ENCODE data around the gene SH3BP5. TPM values are rescaled to one million over a fixed set of nuclear protein-coding genes. Genes with fewer than 3 reads are reported as not detected.

The SH3BP5 gene
- total RNA-seq, 2 experiments from 2014 or later, result 39.0 to 40.9 TPM

DNA sequence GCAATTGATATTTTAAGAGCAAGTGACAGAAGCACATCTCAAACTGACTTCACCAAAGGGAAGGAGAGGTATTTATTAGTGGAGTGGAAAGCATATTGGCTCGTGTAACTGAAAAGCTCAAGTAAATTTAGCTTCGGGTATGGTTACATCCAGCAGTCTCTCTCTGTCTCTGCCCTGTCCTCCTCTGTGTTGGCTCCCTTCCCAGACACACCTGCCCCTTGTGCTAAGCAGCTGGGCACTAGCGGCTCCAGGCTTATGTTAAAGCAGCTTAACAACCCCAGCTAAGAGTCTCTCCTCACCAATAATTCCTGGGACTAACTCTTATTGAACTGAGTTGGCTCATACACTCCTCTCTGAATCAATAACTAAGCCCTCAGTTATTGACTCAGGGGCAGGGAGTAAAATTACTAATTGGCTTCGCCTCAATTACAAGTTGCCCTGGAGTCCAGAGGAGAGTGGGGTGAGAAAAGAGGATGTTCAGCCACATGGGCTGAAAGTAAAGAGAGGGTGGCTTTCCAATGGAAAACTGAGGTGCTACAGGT is 12.8 kb upstream of the SH3BP5 start:
- DNase-seq, result no peak
- no peak overlapping the region for H3K27ac Mint-ChIP-seq
- H3K4me1 Mint-ChIP-seq, result peaks cover 34% of the 10 kb centered on the region
- peaks cover 21% of the 10 kb centered on the region for H3K36me3 Mint-ChIP-seq (ENCODE audit: low read depth)
- H3K4me3 Mint-ChIP-seq, result no peak overlapping the region
- CTCF ChIA-PET, result interaction anchor here (0.5 to 5.5 kb wide), 6 partner anchors 9 to 86 kb away, joined by 3 to 36 read pairs (median 4); partner anchors contain the start of gene SH3BP5
- H3K9me3 Mint-ChIP-seq, result peaks cover 9% of the 10 kb centered on the region
- POLR2A ChIA-PET, result interaction anchor here (1.3 to 5.0 kb wide), 3 partner anchors 11 to 75 kb away, joined by 3 to 31 read pairs (median 4); partner anchors contain the start of gene SH3BP5
- H3K27me3 Mint-ChIP-seq, result peaks cover 8% of the 10 kb centered on the region

DNA sequence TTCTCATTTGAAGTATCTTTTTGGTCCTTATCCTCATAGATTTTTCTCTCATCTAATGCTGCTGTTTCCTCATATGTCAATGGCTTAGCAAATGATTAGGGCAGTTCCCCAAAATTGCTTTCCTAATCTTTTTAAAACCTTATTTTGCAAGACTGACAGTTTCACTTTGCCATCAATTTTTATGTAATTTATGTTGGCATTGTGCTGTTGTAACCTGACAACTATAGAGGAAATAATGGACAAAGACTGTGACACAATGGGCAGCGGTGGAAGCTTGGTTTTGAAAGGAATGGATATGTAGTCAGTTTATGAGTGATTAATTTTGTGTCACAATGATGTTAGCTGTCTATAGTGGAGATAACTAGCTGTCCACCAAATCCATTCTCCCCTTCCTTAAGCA is 10.6 kb upstream of the SH3BP5 start:
- Mint-ChIP-seq H3K27me3 (peaks cover 8% of the 10 kb centered on the region), H3K4me3 (no peak overlapping the region), H3K36me3 (ENCODE audit: low read depth) (peaks cover 11% of the 10 kb centered on the region), H3K9me3 (peaks cover 3% of the 10 kb centered on the region), H3K27ac (no peak overlapping the region), H3K4me1 (peaks cover 35% of the 10 kb centered on the region)
- DNase-seq, result no peak
- CTCF ChIA-PET, result interaction anchor here (0.6 to 1.5 kb wide), 5 partner anchors 10 to 75 kb away, joined by 3 to 12 read pairs (median 3); partner anchors contain the start of gene SH3BP5
- POLR2A ChIA-PET, result interaction anchor here (1.5 kb wide), 1 partner anchor 11 kb away, joined by 3 read pairs; the partner anchor contains the start of gene SH3BP5

DNA sequence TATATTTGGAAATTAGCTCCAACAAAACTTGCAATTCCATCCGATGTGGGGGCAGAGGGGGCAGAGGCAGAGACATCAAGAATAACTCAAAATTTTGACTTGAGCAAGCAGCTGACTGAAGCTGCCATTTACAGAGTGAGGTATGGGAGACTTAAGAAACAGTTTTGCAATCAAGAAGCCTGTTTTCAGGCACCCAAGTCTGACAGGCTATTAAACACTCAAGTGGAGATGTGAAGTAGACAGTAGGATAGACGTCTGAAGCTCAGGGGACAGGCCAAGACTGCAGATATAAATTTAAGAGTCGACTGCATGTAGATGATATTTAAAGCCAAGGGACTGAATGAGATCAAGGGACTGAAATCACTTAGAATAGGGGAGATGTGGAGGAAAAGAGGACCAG is 9.9 kb upstream of the SH3BP5 start:
- peaks cover 8% of the 10 kb centered on the region for H3K27me3 Mint-ChIP-seq
- no peak overlapping the region for H3K4me3 Mint-ChIP-seq
- no peak for DNase-seq
- peaks cover 3% of the 10 kb centered on the region for H3K9me3 Mint-ChIP-seq
- no peak overlapping the region for H3K27ac Mint-ChIP-seq
- ChIA-PET POLR2A (interaction anchor here (1.5 kb wide), 1 partner anchor 10 kb away, joined by 3 read pairs; the partner anchor contains the start of gene SH3BP5), CTCF (interaction anchor here (0.8 to 1.5 kb wide), 5 partner anchors 9 to 75 kb away, joined by 3 to 12 read pairs (median 3); partner anchors contain the start of gene SH3BP5)
- peaks cover 28% of the 10 kb centered on the region for H3K4me1 Mint-ChIP-seq
- H3K36me3 Mint-ChIP-seq (ENCODE audit: low read depth), result peaks cover 7% of the 10 kb centered on the region

DNA sequence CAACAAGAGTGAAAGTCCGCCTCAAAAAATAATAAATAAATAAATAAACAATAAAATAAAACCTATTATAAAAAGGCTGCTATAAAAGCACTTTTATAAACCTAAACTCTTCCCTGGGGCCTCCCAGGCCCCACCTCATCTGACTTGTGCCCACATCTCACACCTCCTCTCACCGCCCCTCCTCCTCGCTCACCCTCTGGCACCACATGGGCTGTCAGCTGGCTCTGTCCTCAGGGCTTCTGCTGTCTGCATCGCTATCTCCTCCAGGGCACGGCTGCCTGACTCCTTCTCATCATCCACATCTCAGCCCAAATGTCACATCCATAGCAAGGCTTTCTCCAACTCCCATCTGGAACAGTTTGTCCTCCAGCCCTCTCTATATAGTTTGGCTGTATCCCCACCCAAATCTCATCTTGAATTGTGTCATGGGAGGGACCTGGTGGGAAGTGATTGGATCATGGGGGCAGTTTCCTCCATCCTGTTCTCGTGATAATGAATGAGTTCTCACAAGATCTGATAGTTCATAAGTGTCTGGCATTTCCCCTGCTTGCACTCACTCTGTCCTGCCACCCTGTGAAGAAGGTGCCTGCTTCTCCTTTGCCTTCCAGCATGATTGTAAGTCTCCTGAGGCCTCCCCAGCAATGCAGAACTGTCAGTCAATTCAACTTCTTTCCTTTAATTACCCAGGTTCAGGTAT is 8.8 kb upstream of the SH3BP5 start:
- Mint-ChIP-seq H3K27me3 (peaks cover 8% of the 10 kb centered on the region), H3K27ac (no peak overlapping the region), H3K36me3 (ENCODE audit: low read depth) (peaks cover 4% of the 10 kb centered on the region), H3K9me3 (peaks cover 3% of the 10 kb centered on the region), H3K4me1 (peaks cover 18% of the 10 kb centered on the region), H3K4me3 (no peak overlapping the region)
- no peak for DNase-seq
- CTCF ChIA-PET, result interaction anchor here (1.0 kb wide), 1 partner anchor 21 kb away, joined by 3 read pairs; no protein-coding TSS in a partner anchor
- POLR2A ChIA-PET, result no interaction called here

DNA sequence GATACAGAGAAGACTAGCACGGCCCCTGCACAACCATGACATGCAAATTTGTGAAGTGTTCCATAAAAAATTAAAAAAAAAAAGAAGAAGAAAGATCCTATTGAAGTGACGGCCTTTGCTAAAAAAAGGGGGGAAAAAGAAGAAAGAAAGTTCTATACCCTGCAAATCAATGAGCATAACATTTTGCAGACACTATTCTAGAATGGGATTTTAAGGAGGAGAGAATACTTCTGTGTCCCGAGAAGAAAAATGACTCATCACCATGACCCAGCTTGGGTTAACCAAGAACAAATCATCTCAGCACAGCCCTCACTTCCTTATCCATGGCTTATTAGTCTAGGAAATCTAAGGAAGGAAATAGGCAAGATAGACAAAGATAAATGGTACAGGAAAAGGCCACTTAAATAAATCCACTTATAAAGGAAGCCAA is 7.4 kb upstream of the SH3BP5 start:
- peaks cover 10% of the 10 kb centered on the region for H3K4me1 Mint-ChIP-seq
- no peak for DNase-seq
- peaks cover 3% of the 10 kb centered on the region for H3K9me3 Mint-ChIP-seq
- no peak overlapping the region for H3K27ac Mint-ChIP-seq
- H3K4me3 Mint-ChIP-seq, result no peak overlapping the region
- ChIA-PET POLR2A (no interaction called here), CTCF (interaction anchor here (0.8 kb wide), 1 partner anchor 10 kb away, joined by 3 read pairs; no protein-coding TSS in a partner anchor)
- H3K27me3 Mint-ChIP-seq, result peaks cover 8% of the 10 kb centered on the region
- H3K36me3 Mint-ChIP-seq (ENCODE audit: low read depth), result peaks cover 4% of the 10 kb centered on the region

GRCh38 chr3:15339001-15339400 is 6.6 kb upstream of the SH3BP5 start:
- H3K4me1 Mint-ChIP-seq, result peaks cover 11% of the 10 kb centered on the region
- H3K9me3 Mint-ChIP-seq, result peaks cover 3% of the 10 kb centered on the region
- H3K4me3 Mint-ChIP-seq, result no peak overlapping the region
- ChIA-PET POLR2A (interaction anchor here (0.9 kb wide), 1 partner anchor 12 kb away, joined by 3 read pairs; no protein-coding TSS in a partner anchor), CTCF (no interaction called here)
- H3K27me3 Mint-ChIP-seq, result peaks cover 8% of the 10 kb centered on the region
- H3K27ac Mint-ChIP-seq, result no peak overlapping the region
- DNase-seq, result no peak
- H3K36me3 Mint-ChIP-seq (ENCODE audit: low read depth), result peaks cover 4% of the 10 kb centered on the region

DNA sequence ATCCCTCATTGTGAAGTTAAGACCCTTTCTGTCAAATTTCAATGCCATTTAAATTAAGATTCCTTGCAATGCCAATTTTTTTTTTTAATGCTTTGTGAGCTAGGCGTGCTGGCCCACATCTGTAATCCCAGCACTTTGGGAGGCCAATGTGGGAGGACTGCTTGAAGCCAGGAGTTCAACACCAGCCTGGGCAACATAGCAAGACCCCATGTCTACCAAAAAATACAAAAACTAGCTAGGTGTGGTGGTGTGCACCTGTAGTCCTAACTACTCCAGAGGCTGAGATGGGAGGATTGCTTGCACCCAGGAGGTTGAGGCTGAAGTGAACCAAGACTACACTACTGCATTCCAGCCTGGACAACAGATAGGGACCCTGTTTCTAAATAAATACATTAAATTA is 5.6 kb upstream of the SH3BP5 start:
- ChIA-PET POLR2A (interaction anchor here (0.6 to 0.9 kb wide), 2 partner anchors 13 to 22 kb away, joined by 3 read pairs; no protein-coding TSS in a partner anchor), CTCF (interaction anchor here (1.1 kb wide), 1 partner anchor 70 kb away, joined by 3 read pairs; no protein-coding TSS in a partner anchor)
- H3K27ac Mint-ChIP-seq, result no peak overlapping the region
- H3K27me3 Mint-ChIP-seq, result peaks cover 5% of the 10 kb centered on the region
- H3K36me3 Mint-ChIP-seq (ENCODE audit: low read depth), result peaks cover 4% of the 10 kb centered on the region
- H3K9me3 Mint-ChIP-seq, result no peaks in the 10 kb centered on the region
- no peak overlapping the region for H3K4me3 Mint-ChIP-seq
- peaks cover 21% of the 10 kb centered on the region for H3K4me1 Mint-ChIP-seq
- no peak for DNase-seq

- Mint-ChIP-seq H3K36me3 (ENCODE audit: low read depth) (peaks cover 3% of the 10 kb centered on the region), H3K9me3 (no peaks in the 10 kb centered on the region), H3K4me1 (peaks cover 34% of the 10 kb centered on the region), H3K27ac (no peak overlapping the region), H3K27me3 (no peaks in the 10 kb centered on the region), H3K4me3 (no peak overlapping the region)
- POLR2A ChIA-PET, result interaction anchor here (1.4 kb wide), 1 partner anchor 68 kb away, joined by 4 read pairs; no protein-coding TSS in a partner anchor
- CTCF ChIA-PET, result interaction anchor here (1.5 to 11.2 kb wide), 3 partner anchors 68 to 69 kb away, joined by 4 to 209 read pairs (median 5); no protein-coding TSS in a partner anchor
- DNase-seq, result no peak
These were observed 3.7 kb upstream of the SH3BP5 start for GRCh38 chr3:15336057-15336456.

DNA sequence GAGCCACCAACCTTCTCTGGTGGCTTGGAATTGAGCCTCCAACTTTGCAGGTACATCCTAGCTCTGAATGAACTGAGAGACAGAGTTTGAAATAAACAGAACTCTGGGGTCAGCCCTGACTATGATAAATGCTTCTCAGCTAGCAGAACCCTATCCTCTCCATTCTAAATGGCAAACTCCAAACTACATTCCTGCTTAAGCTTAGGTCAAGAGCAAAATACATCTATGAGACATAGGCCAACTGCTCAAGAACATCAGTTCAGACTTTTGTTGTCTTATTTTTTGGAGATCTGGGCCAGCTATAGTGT is 1.5 kb upstream of the SH3BP5 start:
- Mint-ChIP-seq H3K4me1 (peaks cover 51% of the 10 kb centered on the region), H3K27me3 (no peaks in the 10 kb centered on the region), H3K27ac (no peak overlapping the region), H3K36me3 (ENCODE audit: low read depth) (peaks cover 23% of the 10 kb centered on the region), H3K4me3 (no peak overlapping the region), H3K9me3 (no peaks in the 10 kb centered on the region)
- DNase-seq, result no peak
- CTCF ChIA-PET, result interaction anchor here (0.9 to 11.2 kb wide), 12 partner anchors 8 to 223 kb away, joined by 3 to 209 read pairs (median 12); partner anchors contain the start of gene CAPN7
- POLR2A ChIA-PET, result interaction anchor here (0.9 to 6.0 kb wide), 9 partner anchors 10 to 71 kb away, joined by 3 to 33 read pairs (median 12); no protein-coding TSS in a partner anchor

DNA sequence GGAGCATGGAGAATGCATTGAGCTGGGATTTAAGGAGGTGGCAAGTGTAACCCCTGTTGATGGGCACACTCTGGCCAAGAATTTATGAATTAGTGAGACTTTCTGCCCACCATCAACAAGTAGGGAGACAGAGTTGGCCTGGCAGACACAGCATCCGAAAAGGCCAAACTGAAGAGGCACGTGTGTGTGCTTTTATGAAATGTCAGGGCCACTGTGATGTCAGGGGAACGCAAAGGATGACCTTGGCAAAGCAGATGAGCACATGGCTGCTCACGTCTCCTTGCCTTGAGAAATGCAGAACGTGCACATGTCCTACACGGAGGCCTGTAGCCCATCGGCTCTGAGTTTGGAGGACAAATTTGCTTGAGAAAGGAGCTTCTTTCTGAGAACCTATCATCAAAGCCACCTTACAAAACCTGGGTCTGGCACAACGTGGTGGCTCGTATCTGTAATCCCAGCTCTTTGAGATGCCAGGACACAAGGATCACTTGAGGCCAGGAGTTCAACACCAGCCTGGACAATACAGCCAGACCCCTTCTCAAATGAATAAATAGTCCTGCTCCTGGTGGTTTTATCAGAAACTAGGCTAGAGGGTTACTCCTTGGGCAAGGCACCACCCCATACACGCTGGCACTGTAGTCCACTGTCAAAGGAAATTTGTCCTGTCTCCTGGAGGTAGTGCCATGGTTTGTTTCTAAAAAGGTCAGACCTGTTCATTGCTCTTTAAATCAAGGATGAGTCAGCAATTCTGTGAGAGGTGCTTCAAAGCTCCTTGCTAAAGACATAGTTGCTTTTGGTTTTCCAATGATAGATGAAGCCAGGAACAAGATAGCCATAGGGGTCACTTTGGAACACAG is 941 bp upstream of the SH3BP5 start:
- H3K27me3 Mint-ChIP-seq, result no peaks in the 10 kb centered on the region
- H3K4me1 Mint-ChIP-seq, result peaks cover 51% of the 10 kb centered on the region
- H3K27ac Mint-ChIP-seq, result no peak overlapping the region
- no peaks in the 10 kb centered on the region for H3K9me3 Mint-ChIP-seq
- ChIA-PET CTCF (interaction anchor here (0.7 to 11.2 kb wide), 35 partner anchors 9 to 223 kb away, joined by 3 to 209 read pairs (median 5); partner anchors contain the start of gene CAPN7), POLR2A (interaction anchor here (0.9 to 6.0 kb wide), 12 partner anchors 9 to 223 kb away, joined by 3 to 33 read pairs (median 8); partner anchors contain the start of gene CAPN7)
- H3K4me3 Mint-ChIP-seq, result peak overlapping the region; percentile 85
- peaks cover 27% of the 10 kb centered on the region for H3K36me3 Mint-ChIP-seq (ENCODE audit: low read depth)
- no peak for DNase-seq

- Mint-ChIP-seq H3K4me3 (peak overlapping the region; percentile 85), H3K27me3 (no peaks in the 10 kb centered on the region), H3K36me3 (ENCODE audit: low read depth) (peaks cover 38% of the 10 kb centered on the region), H3K27ac (peak overlapping the region; percentile 64), H3K4me1 (peaks cover 63% of the 10 kb centered on the region), H3K9me3 (no peaks in the 10 kb centered on the region)
- peak; percentile 41 for DNase-seq
- ChIA-PET POLR2A (interaction anchor here (0.6 to 6.0 kb wide), 19 partner anchors 11 to 225 kb away, joined by 3 to 33 read pairs (median 5); partner anchors contain the start of gene CAPN7), CTCF (interaction anchor here (0.7 to 11.2 kb wide), 36 partner anchors 8 to 161 kb away, joined by 3 to 209 read pairs (median 6); partner anchors contain the start of gene CAPN7)
These were observed 581 bp downstream of the SH3BP5 start for GRCh38 chr3:15331606-15332404.

All from activated CD4-positive, alpha-beta memory T cell treated with anti-CD3 and anti-CD28 coated beads, Interleukin-2, amount 10 ng/mL, durations not matched to agents 7 days and 5 days (primary cell).